Endodermal cell (in vitro differentiated cells): Measurements from ENCODE around the gene CDH13. TPM values are rescaled to one million over a fixed set of nuclear protein-coding genes. Genes with fewer than 3 reads are reported as not detected.

Experiments
- DNase-seq: peaks from one replicate; pipeline ENCODE4 v3.0.0-alpha.2; 2017
- H3K27ac ChIP-seq: 2 replicates; pipeline ENCODE4 v1.5.1; 2013; ENCODE audit warnings: mild to moderate bottlenecking, low read depth, low read length, moderate library complexity
- H3K27me3 ChIP-seq: 2 replicates; pipeline ENCODE4 v1.6.1; 2013; ENCODE audit warnings: mild to moderate bottlenecking, low read length, moderate library complexity; ENCODE audit not compliant: insufficient read depth, control insufficient read depth, poor library complexity, severe bottlenecking
- H3K36me3 ChIP-seq: 2 replicates; pipeline ENCODE4 v1.7.0; 2013; ENCODE audit warnings: mild to moderate bottlenecking, low read length, moderate library complexity; ENCODE audit not compliant: control insufficient read depth, insufficient read depth
- H3K4me1 ChIP-seq: one replicate; pipeline ENCODE4 v1.7.0; 2013; ENCODE audit warnings: low read length; ENCODE audit not compliant: control insufficient read depth, insufficient read depth
- H3K4me3 ChIP-seq: 2 replicates; pipeline ENCODE4 v1.5.1; 2013; ENCODE audit warnings: mild to moderate bottlenecking, low read length, moderate library complexity
- H3K9ac ChIP-seq: 2 replicates; pipeline ENCODE4 v1.6.1; 2013; ENCODE audit warnings: mild to moderate bottlenecking, low read length, moderate library complexity; ENCODE audit not compliant: poor library complexity, severe bottlenecking; ENCODE audit errors: extremely low read depth
- H3K9me3 ChIP-seq: 2 replicates; pipeline ENCODE4 v1.6.1; 2013; ENCODE audit warnings: mild to moderate bottlenecking, low read length, moderate library complexity; ENCODE audit not compliant: control insufficient read depth
- H3K27ac Mint-ChIP-seq: 2 replicates; pipeline ENCODE4 v1.8.0; 2020; ENCODE audit warnings: mixed read lengths
- H3K27me3 Mint-ChIP-seq: 2 replicates; pipeline ENCODE4 v1.8.0; 2021; ENCODE audit warnings: mild to moderate bottlenecking, mixed read lengths; ENCODE audit not compliant: insufficient read depth
- H3K36me3 Mint-ChIP-seq: 2 replicates; pipeline ENCODE4 v1.8.0; 2020; ENCODE audit warnings: low read depth, mixed read lengths
- H3K4me1 Mint-ChIP-seq: 2 replicates; pipeline ENCODE4 v1.8.0; 2020; ENCODE audit warnings: mixed read lengths
- H3K4me3 Mint-ChIP-seq: 2 replicates; pipeline ENCODE4 v1.8.0; 2020; ENCODE audit warnings: mild to moderate bottlenecking, moderate library complexity, mixed read lengths
- H3K9me3 Mint-ChIP-seq: 2 replicates; pipeline ENCODE4 v1.8.0; 2020; ENCODE audit warnings: mild to moderate bottlenecking, mixed read lengths
- WGBS, 2 experiments: methylation state at CpG; one replicate each; pipeline versions ENCODE4 v1.1.5 to v1.1.7; 2013; ENCODE audit warnings: missing lambda C conversion rate in 2 of 2, mixed read lengths in 1 of 2; ENCODE audit not compliant: insufficient coverage in 1 of 2, insufficient read length in 1 of 2; 5-methylcytosine and 5-hydroxymethylcytosine counted together
- total RNA-seq, 2 donors: library from RNA; stranded (reverse); fragmentation: NEBNext Ultra II Directional in 1 of 2; extraction: Animal tissue kit (Norgen Biotek cat#: 25700) in 1 of 2; gene quantifications; 2 replicates in 1 of 2; 3 replicates in 1 of 2; pipeline ENCODE4 v1.2.1, GENCODE V29; 2021
- TF ChIP-seq, protein P1 (sequence below): fragments of 200-600 bp; sonication (generic); conservative IDR thresholded peaks from 2 replicates; pipeline ENCODE4 v1.5.0; 2021; ENCODE audit warnings: antibody characterized with exemption, mild to moderate bottlenecking

The CDH13 gene
- total RNA-seq, 2 donors from 2014 or later = 0.86 to 1.8 TPM

DNA sequence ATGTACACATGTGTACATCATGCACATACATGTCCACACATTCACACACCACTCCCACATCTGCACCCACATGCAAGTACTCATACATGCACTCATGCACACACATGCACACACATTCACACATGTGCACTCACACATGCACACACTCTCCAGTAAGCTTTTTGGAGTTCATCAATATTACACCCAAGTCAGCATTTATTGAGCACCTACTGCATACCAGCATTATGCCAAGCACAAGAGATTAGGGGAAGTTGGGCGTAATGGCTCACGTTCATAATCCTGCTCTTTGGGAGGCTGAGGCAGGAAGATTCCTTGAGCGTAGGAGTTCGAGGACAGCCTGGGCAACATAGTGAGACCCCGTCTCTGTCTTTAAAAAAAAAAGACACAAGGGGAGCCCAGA lies 1093.4 kb downstream of the CDH13 start:
- 92 to 95% methylated on average over 5 of the region's 5 CpGs for WGBS, 2 experiments
- Histone ChIP-seq H3K36me3 (no peaks in the 10 kb centered on the region), H3K4me3 (no peak overlapping the region), H3K4me1 (no peaks in the 10 kb centered on the region), H3K27ac (no peak overlapping the region), H3K9me3 (no peaks in the 10 kb centered on the region), H3K27me3 (no peaks in the 10 kb centered on the region), H3K9ac (no peak overlapping the region)
- Mint-ChIP-seq H3K4me3 (no peak overlapping the region), H3K27me3 (peaks cover 3% of the 10 kb centered on the region), H3K4me1 (peaks cover under 1% of the 10 kb centered on the region), H3K27ac (no peak overlapping the region), H3K9me3 (no peaks in the 10 kb centered on the region), H3K36me3 (no peaks in the 10 kb centered on the region)
- TF ChIP-seq, protein P1, sequence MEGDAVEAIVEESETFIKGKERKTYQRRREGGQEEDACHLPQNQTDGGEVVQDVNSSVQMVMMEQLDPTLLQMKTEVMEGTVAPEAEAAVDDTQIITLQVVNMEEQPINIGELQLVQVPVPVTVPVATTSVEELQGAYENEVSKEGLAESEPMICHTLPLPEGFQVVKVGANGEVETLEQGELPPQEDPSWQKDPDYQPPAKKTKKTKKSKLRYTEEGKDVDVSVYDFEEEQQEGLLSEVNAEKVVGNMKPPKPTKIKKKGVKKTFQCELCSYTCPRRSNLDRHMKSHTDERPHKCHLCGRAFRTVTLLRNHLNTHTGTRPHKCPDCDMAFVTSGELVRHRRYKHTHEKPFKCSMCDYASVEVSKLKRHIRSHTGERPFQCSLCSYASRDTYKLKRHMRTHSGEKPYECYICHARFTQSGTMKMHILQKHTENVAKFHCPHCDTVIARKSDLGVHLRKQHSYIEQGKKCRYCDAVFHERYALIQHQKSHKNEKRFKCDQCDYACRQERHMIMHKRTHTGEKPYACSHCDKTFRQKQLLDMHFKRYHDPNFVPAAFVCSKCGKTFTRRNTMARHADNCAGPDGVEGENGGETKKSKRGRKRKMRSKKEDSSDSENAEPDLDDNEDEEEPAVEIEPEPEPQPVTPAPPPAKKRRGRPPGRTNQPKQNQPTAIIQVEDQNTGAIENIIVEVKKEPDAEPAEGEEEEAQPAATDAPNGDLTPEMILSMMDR = no peak
- no peak for DNase-seq

DNA sequence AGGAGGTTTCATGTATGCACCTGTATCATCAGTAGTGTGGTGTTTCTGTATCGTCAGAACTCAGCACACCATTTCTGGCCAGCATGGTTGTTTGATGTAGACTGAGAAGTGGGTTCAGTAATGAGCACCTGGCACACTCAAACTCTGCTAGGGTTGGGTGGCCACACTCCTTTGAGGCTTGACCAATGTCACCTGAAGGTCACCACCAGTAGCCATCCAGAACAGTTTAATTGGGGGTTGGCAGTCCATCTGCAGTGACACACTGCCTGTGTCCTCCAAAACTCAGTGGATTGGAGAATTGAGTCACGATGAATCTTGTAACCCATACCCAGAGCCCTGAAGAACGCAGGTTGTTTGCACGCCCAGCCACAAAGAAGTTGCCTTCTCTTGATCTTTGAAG lies 1094.2 kb downstream of the CDH13 start:
- H3K27me3 ChIP-seq = no peaks in the 10 kb centered on the region
- H3K36me3 ChIP-seq = no peaks in the 10 kb centered on the region
- H3K4me1 ChIP-seq = no peaks in the 10 kb centered on the region
- Mint-ChIP-seq H3K27me3 (peaks cover 3% of the 10 kb centered on the region), H3K36me3 (no peaks in the 10 kb centered on the region), H3K4me1 (no peaks in the 10 kb centered on the region), H3K27ac (no peak overlapping the region), H3K9me3 (no peaks in the 10 kb centered on the region), H3K4me3 (no peak overlapping the region)
- DNase-seq = no peak
- 95 to 96% methylated on average over 4 of the region's 4 CpGs for WGBS, 2 experiments
- no peak overlapping the region for H3K4me3 ChIP-seq
- no peaks in the 10 kb centered on the region for H3K9me3 ChIP-seq
- TF ChIP-seq, protein P1 = no peak
- no peak overlapping the region for H3K27ac ChIP-seq
- no peak overlapping the region for H3K9ac ChIP-seq

DNA sequence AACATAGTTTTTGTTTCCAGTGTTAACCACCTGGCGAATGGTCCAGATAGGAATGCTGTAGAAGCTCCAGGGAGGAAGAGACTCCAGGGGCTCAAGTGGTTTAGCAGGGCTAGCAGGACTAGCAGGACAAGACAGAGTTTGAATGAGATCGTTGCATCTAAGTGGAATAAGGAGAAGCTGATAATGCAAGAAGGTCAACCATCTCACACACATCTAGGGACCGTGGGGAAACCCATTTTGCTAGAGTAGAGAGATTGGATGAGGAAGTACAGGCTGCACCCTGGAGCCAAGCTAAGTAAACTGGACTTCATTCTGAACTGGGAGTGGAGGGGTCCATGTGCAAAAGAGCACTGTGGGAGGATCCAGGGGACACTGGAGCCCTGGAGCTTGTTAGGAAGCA lies 1094.9 kb downstream of the CDH13 start:
- H3K27ac Mint-ChIP-seq = no peak overlapping the region
- WGBS, 2 experiments = 86 to 90% methylated on average over 2 to 3 of the region's 3 CpGs

More for the DNA sequence above, 1094.9 kb downstream of the CDH13 start:
- DNase-seq = no peak
- Mint-ChIP-seq H3K36me3 (no peaks in the 10 kb centered on the region), H3K27me3 (peaks cover 3% of the 10 kb centered on the region), H3K4me1 (no peaks in the 10 kb centered on the region), H3K9me3 (no peaks in the 10 kb centered on the region), H3K4me3 (no peak overlapping the region)
- H3K36me3 ChIP-seq = no peaks in the 10 kb centered on the region
- no peaks in the 10 kb centered on the region for H3K9me3 ChIP-seq
- no peak overlapping the region for H3K9ac ChIP-seq
- no peak overlapping the region for H3K4me3 ChIP-seq
- H3K27ac ChIP-seq = no peak overlapping the region
- H3K27me3 ChIP-seq = no peaks in the 10 kb centered on the region
- TF ChIP-seq, protein P1 = no peak
- H3K4me1 ChIP-seq = no peaks in the 10 kb centered on the region
